ENCODE data around the gene POLR2M.

Gene POLR2M

DNA sequence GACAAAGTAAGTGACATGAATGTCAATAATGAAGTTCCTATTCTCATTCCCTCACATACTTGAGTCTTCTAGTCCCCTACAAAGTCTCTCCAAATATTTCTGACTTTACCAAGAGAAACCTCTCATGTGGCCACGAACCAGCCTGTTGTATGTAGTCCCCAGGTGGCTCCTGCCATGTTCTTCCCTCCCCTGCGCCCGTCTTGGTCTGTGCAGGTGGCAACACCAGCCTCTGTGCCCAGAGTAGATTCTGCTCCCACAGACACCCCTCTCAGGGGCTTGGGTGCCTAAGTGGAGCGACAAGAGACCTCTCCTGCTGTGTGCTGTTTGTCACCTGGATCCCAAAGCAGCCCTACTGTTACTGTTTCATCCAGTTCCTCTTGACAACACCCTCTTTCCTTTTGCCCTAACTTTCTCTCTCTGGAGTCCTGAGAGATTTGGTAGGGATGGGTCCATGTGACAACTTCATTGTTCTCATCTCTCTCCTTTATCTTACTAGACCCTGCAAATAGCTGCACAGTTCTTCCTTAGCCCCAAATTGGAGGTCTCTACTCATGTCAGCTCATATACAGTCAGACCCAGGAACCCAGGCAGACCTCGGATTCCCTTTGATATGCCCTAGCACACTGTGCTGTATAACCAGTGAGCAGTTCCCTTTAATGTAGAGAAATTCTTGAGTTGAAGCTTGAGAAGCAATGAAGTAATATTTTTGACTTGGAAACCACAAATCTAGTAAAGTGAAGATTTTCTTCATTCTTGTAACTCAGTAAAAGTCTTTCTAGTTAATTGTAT, 56.9 kb downstream of the POLR2M start:
- no peak overlapping the region for H3K27ac ChIP-seq
- TF ChIP-seq, protein P1, sequence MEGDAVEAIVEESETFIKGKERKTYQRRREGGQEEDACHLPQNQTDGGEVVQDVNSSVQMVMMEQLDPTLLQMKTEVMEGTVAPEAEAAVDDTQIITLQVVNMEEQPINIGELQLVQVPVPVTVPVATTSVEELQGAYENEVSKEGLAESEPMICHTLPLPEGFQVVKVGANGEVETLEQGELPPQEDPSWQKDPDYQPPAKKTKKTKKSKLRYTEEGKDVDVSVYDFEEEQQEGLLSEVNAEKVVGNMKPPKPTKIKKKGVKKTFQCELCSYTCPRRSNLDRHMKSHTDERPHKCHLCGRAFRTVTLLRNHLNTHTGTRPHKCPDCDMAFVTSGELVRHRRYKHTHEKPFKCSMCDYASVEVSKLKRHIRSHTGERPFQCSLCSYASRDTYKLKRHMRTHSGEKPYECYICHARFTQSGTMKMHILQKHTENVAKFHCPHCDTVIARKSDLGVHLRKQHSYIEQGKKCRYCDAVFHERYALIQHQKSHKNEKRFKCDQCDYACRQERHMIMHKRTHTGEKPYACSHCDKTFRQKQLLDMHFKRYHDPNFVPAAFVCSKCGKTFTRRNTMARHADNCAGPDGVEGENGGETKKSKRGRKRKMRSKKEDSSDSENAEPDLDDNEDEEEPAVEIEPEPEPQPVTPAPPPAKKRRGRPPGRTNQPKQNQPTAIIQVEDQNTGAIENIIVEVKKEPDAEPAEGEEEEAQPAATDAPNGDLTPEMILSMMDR (conservative IDR thresholded peaks at IDR 0.05), result no peak

Data from VCaP (cell line).